Coronary artery (tissue), 2 donors: ENCODE measurements around the gene CDK7.
A peak's percentile ranks its signal among the peaks of the same experiment; 100 is the strongest.

ENCODE experiments used
- DNase-seq: peaks from one replicate; pipeline ENCODE4 v3.0.0-alpha.2; 2017; ENCODE audit warnings: low spot score
- H3K27ac ChIP-seq, 2 donors: fragments of 200-600 bp; sonication (generic); one replicate each; pipeline ENCODE4 v1.5.1; 2016 to 2019
- H3K4me3 ChIP-seq: fragments of 200-600 bp; sonication (generic); 2 replicates; pipeline ENCODE4 v1.5.1; 2016; ENCODE audit warnings: mild to moderate bottlenecking, moderate library complexity
- TF ChIP-seq, protein P1 (sequence below): fragments of 200-600 bp; sonication (generic); IDR thresholded peaks from one replicate; pipeline ENCODE4 v1.5.1; 2019; ENCODE audit warnings: antibody characterized with exemption

The CDK7 gene

DNA sequence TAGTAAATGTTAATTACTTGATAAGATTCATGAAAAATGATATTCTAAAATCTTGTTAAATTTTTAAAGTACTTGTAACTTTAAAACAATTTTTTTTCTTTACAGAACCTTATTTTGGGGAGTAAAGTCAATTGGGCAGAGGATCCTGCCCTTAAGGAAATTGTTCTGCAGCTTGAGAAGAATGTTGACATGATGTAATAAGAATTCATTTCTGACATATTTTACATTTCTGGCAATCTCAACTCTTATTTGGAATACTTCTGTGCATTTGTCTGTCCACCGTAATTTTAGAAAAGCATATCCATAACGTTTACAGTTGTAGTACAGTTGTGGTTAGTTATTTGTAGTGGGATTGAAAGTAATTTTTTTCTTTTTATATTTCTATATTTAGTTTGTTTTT is 25.1 kb upstream of the CDK7 start:
- H3K27ac ChIP-seq, result no peak overlapping the region
- no peak overlapping the region for H3K4me3 ChIP-seq
- TF ChIP-seq, protein P1, sequence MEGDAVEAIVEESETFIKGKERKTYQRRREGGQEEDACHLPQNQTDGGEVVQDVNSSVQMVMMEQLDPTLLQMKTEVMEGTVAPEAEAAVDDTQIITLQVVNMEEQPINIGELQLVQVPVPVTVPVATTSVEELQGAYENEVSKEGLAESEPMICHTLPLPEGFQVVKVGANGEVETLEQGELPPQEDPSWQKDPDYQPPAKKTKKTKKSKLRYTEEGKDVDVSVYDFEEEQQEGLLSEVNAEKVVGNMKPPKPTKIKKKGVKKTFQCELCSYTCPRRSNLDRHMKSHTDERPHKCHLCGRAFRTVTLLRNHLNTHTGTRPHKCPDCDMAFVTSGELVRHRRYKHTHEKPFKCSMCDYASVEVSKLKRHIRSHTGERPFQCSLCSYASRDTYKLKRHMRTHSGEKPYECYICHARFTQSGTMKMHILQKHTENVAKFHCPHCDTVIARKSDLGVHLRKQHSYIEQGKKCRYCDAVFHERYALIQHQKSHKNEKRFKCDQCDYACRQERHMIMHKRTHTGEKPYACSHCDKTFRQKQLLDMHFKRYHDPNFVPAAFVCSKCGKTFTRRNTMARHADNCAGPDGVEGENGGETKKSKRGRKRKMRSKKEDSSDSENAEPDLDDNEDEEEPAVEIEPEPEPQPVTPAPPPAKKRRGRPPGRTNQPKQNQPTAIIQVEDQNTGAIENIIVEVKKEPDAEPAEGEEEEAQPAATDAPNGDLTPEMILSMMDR, result no peak
- DNase-seq, result no peak

DNA sequence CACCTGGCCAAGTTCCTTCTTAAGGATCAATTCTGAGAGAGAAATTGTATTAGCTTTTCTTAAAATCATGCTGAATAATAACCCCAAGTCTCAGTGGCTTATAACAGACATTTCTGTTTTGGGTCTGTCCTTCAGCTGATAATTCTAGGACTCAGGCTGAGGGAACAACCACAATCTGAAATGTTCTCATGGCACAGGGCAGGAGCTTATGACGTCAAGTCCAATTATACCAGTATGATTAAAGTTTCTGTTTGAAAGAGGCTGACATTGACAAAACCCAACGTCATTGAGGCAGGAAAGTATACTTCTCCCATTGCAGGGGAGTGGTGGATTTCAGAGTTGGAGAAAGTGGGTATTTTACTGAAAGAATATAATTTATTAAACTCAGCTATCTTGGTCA is 23.5 kb upstream of the CDK7 start:
- Histone ChIP-seq H3K4me3 (no peak overlapping the region), H3K27ac (no peak overlapping the region)
- TF ChIP-seq, protein P1, result no peak
- DNase-seq, result no peak

DNA sequence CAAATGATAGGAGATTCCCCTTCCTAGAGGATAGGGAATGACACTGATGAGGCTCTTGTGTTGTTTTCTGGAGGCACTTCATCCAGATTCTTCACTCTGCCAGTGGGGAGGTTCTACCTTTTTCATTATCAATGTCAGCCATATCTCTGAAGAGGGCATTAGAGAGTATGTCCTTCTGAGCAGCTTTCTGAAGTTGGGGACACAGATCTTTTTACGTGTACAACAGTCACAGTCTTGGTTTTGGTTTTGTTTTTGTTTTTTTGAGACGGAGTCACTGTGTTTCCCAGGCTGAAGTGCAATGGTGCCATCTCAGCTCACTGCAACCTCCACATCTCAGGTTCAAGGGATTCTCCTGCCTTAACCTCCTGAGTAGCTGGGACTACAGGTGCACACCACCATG is 22.7 kb upstream of the CDK7 start:
- Histone ChIP-seq H3K27ac (no peak overlapping the region), H3K4me3 (no peak overlapping the region)
- no peak for DNase-seq
- TF ChIP-seq, protein P1, result no peak

DNA sequence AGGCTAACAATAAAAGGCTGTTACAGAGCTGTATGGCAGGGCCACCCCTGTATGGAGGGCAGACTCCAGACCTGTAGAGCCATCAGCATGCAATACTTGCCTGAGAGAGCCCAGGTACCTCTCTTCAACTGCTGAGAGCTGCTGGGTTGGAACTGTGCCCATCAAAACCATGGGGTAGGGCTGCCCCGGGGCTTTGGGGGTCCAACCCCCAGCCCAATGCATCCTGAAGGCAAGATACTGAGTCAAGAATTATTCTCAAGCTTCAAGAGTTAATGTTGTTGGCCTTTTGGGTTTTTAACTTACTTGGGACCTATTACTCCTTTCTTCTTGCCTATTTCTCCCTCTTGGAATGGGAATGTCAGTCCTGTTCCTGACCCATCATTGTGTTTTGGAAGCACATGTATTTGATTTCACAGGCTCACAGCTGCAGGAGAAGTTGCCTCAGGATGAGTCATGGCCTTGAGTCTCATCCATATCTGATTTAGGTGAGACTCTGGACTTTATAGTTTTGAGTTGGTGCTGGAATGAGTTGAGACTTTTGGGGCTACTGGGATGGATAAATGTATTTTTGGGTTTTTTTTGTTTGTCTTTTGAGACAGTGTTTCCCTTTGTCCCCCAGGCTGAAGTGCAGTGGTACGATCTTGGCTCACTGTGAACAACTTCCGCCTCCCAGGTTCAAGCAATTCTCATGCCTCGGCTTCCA is 21.0 kb upstream of the CDK7 start:
- no peak overlapping the region for H3K27ac ChIP-seq
- no peak overlapping the region for H3K4me3 ChIP-seq
- TF ChIP-seq, protein P1, result no peak
- no peak for DNase-seq

DNA sequence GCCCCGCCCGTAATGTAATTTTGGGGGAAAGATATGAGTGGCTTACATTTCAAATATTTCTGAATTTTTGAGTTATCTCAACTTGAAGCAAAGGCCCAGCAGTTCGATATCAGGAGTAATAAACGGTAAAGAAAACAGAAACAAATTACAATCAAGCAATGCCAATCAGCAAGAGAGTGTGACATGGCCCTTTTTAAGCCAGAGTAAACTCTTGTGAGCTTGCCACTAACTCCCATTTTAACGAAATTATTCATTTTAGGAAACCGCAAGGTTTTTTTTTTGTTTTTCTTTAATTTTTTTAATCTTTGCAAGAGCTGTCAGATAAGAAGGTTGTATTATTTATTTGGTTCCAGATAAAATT is 17.6 kb upstream of the CDK7 start:
- TF ChIP-seq, protein P1, result no peak
- no peak for DNase-seq
- Histone ChIP-seq H3K4me3 (peak overlapping the region; percentile 99), H3K27ac (peak overlapping the region in 1 of 2 donors; percentile 98)

DNA sequence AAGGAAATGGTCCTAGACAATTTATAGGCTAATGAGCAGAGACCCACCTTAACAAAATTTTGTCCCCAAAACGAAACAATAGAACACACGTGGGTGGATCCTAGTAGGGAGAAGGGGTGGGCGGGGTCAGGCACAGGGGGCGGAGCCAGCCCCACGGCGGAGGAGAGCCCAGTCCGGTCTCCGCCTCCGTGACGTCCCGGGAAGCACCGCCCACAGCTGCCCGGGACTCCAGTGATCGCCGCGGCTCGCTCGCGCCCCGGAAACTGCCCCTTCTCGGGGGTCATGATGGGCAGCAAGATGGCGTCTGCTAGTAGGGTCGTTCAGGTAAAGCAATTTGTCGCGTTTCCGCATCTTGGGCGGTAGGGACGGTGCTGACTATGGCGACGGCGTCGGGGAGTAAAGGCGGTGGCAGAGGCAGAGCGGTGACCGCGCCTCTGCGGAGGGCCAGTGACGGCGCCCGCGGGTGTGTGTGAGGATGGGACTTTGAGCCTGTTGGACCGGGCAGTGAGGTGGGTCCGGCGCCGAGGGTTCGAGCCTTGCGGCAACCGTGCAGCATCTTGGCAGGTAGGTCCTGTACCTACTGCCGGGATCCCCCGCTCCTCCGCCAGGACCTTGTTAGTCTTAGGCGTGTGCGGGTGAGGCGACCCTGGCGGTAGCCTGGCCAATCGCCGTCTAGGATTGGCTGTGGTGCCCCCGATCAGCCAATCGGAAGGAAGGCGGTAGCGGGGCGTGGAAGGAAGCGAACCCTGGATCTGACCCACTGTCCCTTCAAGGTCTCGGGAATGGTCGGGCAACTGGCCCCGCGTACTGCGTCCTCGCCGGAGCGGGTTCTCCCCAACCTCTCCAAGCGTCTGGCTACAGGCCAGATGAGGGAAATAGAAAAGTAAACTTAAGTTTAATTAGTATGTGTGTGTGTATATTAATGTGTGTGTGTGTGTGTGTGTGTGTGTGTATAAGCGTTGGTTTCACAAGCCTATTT is 16.8 kb upstream of the CDK7 start:
- peak; percentile 98 for DNase-seq
- peak overlapping the region; percentile 90 to 98 for H3K27ac ChIP-seq
- H3K4me3 ChIP-seq, result peak overlapping the region; percentile 99
- TF ChIP-seq, protein P1, result no peak
